ENCODE data around the gene CKM.

DNA sequence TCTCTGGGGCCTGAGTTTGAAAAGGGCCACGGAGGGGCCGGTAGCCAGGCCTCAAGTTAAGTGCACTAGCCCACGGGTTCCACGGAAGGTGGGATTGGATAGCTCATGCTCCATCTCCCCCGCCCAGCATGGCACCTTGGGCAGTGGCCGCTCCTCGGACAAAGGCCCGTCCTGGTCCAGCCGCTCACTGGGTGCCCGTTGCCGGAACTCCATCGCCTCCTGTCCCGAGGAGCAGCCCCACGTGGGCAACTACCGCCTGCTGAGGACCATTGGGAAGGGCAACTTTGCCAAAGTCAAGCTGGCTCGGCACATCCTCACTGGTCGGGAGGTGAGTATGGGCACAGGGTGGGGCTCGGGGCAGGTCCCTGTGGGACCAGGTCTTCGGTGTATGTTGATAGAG lies 63.8 kb downstream of the CKM start:
- TF ChIP-seq CBFB (IDR thresholded peaks at IDR 0.05; ENCODE audit: low read depth) (no peak), POLR2A (IDR thresholded peaks at IDR 0.05; ENCODE audit: low read depth, low read length) (no peak), NFYA (IDR thresholded peaks at IDR 0.05; ENCODE audit: borderline replicate concordance, low read depth, low read length) (no peak), SIN3A (IDR thresholded peaks at IDR 0.05; ENCODE audit: low read depth, low read length) (no peak), EZH2 (IDR thresholded peaks at IDR 0.05; ENCODE audit: borderline replicate concordance, control insufficient read depth, low read depth, low read length) (no peak), ZNF274 (IDR thresholded peaks at IDR 0.05; ENCODE audit: insufficient read depth, insufficient read length) (no peak), TAF1 (IDR thresholded peaks at IDR 0.05; ENCODE audit: borderline replicate concordance, low read depth, low read length) (no peak), POLR2AphosphoS5 (IDR thresholded peaks at IDR 0.05; ENCODE audit: low read length) (no peak)
- TF ChIP-seq, protein P1, sequence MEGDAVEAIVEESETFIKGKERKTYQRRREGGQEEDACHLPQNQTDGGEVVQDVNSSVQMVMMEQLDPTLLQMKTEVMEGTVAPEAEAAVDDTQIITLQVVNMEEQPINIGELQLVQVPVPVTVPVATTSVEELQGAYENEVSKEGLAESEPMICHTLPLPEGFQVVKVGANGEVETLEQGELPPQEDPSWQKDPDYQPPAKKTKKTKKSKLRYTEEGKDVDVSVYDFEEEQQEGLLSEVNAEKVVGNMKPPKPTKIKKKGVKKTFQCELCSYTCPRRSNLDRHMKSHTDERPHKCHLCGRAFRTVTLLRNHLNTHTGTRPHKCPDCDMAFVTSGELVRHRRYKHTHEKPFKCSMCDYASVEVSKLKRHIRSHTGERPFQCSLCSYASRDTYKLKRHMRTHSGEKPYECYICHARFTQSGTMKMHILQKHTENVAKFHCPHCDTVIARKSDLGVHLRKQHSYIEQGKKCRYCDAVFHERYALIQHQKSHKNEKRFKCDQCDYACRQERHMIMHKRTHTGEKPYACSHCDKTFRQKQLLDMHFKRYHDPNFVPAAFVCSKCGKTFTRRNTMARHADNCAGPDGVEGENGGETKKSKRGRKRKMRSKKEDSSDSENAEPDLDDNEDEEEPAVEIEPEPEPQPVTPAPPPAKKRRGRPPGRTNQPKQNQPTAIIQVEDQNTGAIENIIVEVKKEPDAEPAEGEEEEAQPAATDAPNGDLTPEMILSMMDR (IDR thresholded peaks at IDR 0.05 in 2 of 3, conservative IDR thresholded peaks at IDR 0.05 in 1 of 3; ENCODE audit: control insufficient read depth in 2 of 3, extremely low read depth in 1 of 3, insufficient read depth in 1 of 3, low read depth in 3 of 3, low read length in 3 of 3) = no peak
- TF ChIP-seq, protein P2, sequence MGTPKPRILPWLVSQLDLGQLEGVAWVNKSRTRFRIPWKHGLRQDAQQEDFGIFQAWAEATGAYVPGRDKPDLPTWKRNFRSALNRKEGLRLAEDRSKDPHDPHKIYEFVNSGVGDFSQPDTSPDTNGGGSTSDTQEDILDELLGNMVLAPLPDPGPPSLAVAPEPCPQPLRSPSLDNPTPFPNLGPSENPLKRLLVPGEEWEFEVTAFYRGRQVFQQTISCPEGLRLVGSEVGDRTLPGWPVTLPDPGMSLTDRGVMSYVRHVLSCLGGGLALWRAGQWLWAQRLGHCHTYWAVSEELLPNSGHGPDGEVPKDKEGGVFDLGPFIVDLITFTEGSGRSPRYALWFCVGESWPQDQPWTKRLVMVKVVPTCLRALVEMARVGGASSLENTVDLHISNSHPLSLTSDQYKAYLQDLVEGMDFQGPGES (IDR thresholded peaks at IDR 0.05) = no peak
